NT2/D1 (cell line): ENCODE results near the gene COG2.

Experiments
- DNase-seq: peaks from one replicate; pipeline ENCODE4 v3.0.0-alpha.2; 2011; ENCODE audit warnings: low read depth, low spot score
- H3K27me3 ChIP-seq: 2 replicates; pipeline ENCODE4 v1.6.0; 2011; ENCODE audit warnings: mild to moderate bottlenecking; ENCODE audit not compliant: insufficient read length, insufficient read depth
- H3K36me3 ChIP-seq: 2 replicates; pipeline ENCODE4 v1.6.1; 2011; ENCODE audit warnings: mild to moderate bottlenecking, low read length, mixed read lengths; ENCODE audit not compliant: insufficient read depth, insufficient read length
- H3K4me1 ChIP-seq: 2 replicates; pipeline ENCODE4 v1.5.1; 2011; ENCODE audit not compliant: insufficient read depth, insufficient read length
- H3K4me3 ChIP-seq: 2 replicates; pipeline ENCODE4 v1.5.1; 2011; ENCODE audit warnings: low read depth; ENCODE audit not compliant: insufficient read length
- H3K9ac ChIP-seq: 2 replicates; pipeline ENCODE4 v1.6.0; 2011; ENCODE audit warnings: low read depth; ENCODE audit not compliant: insufficient read length
- H3K9me3 ChIP-seq: 2 replicates; pipeline ENCODE4 v1.5.1; 2011; ENCODE audit warnings: mild to moderate bottlenecking, low read length; ENCODE audit not compliant: insufficient read depth
- SUZ12 ChIP-seq: IDR thresholded peaks from 2 replicates; pipeline ENCODE4 v1.6.1; 2011; ENCODE audit not compliant: insufficient read length, insufficient read depth; ENCODE audit errors: extremely low read depth
- YY1 ChIP-seq: IDR thresholded peaks from 2 replicates; pipeline ENCODE4 v1.6.1; 2011; ENCODE audit not compliant: insufficient read length, insufficient read depth
- ZNF274 ChIP-seq: IDR thresholded peaks from 2 replicates; pipeline ENCODE4 v1.6.1; 2011; ENCODE audit warnings: mild to moderate bottlenecking, low read depth, low read length

COG2 gene

DNA sequence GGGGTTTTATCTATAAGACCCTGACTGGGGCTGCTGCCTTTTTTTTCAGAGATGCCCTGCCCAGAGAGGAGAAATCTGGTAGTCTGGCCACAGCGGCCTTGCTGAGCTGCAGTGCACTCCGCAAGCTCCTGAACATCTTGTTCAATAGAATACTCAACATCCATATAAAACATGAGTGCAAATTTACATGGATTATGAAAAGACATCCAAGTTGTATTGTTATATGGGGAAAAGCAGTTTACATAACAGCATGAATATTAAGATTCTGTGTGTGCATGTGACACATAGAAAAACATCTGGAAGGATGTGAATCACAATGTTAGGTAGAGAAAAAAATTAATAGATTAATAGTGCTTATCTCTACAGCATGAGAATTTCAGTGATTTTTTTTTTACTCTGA, 16.4 kb downstream of the COG2 start:
- DNase-seq, result no peak
- Histone ChIP-seq H3K9me3 (no peaks in the 10 kb centered on the region), H3K9ac (no peak overlapping the region), H3K4me1 (no peaks in the 10 kb centered on the region), H3K4me3 (no peak overlapping the region), H3K27me3 (no peaks in the 10 kb centered on the region), H3K36me3 (peaks cover 33% of the 10 kb centered on the region)
- TF ChIP-seq SUZ12 (no peak), YY1 (no peak), ZNF274 (no peak)

DNA sequence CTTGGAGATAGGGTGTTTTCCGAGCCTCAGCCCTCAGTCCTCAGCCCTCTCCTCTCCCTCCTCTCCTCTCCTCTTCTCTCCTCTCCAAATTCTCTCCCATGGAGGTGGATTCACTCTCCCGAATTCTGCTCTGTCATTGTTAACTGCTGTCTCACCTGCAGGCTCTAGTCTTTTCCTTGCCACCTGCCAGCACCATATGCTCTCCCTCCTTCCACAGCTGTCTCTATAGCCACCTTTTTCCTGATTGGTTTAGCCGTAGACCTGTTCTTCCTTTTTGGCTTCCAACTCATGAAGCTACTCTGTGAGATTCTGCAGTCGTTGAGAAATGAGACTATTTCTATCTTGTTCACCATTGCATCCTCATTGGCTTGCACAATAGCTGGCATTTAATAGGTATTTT, 19.7 kb downstream of the COG2 start:
- Histone ChIP-seq H3K4me1 (no peaks in the 10 kb centered on the region), H3K9me3 (no peaks in the 10 kb centered on the region), H3K36me3 (peaks cover 64% of the 10 kb centered on the region), H3K9ac (no peak overlapping the region), H3K4me3 (no peak overlapping the region), H3K27me3 (no peaks in the 10 kb centered on the region)
- DNase-seq, result no peak
- no peak for TF ChIP-seq YY1
- no peak for TF ChIP-seq ZNF274
- TF ChIP-seq SUZ12, result no peak

DNA sequence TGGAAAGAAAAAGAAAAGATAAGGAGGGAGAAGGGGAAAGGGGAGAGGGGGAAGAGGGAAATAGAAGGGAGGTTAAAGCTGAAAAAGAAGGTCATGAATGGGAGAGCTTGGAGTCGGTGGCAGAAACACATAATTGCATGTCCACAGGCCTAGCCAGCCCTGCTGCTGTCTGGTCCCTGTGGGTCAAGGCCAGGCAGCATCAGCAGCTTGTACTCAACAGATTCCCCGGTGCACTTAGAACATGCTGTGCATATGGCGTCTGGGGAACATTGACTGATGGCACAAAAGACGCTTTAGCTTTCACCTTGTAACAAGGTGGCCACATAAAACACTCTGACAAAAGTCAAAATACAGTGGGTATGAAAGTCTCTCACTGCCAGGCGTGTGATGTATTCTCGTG, 25.9 kb downstream of the COG2 start:
- TF ChIP-seq ZNF274 (no peak), YY1 (no peak), SUZ12 (no peak)
- no peak overlapping the region for H3K9ac ChIP-seq
- H3K9me3 ChIP-seq, result no peaks in the 10 kb centered on the region
- no peak for DNase-seq
- peaks cover 89% of the 10 kb centered on the region for H3K36me3 ChIP-seq
- no peaks in the 10 kb centered on the region for H3K27me3 ChIP-seq
- H3K4me3 ChIP-seq, result no peak overlapping the region
- no peaks in the 10 kb centered on the region for H3K4me1 ChIP-seq

- TF ChIP-seq SUZ12 (no peak), ZNF274 (no peak), YY1 (no peak)
- DNase-seq, result no peak
- Histone ChIP-seq H3K9ac (no peak overlapping the region), H3K9me3 (no peaks in the 10 kb centered on the region), H3K4me3 (no peak overlapping the region), H3K4me1 (no peaks in the 10 kb centered on the region), H3K36me3 (peaks cover 88% of the 10 kb centered on the region), H3K27me3 (no peaks in the 10 kb centered on the region)
Observed at GRCh38 chr1:230669543-230669942, 27.3 kb downstream of the COG2 start.

DNA sequence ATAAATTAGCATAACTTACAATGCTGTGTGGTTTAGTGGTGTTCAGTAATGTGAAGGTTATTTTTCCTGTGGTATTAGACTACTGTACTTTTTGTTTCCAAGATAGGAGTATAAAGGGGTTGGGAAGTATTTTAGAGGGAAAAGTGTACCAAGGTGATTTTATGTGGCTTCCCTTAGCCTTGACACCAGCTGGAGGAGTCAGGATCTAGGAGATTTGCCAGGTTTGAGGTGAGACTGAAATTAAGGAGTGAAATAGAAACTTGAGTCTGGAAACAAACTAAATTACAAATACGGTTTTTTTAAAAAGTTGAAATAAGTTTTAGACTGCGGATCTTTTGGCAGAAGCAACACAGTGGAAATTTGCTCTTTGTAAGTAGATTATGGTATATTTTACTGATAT, 32.3 kb downstream of the COG2 start:
- no peak for TF ChIP-seq YY1
- no peak for TF ChIP-seq SUZ12
- no peak for TF ChIP-seq ZNF274
- Histone ChIP-seq H3K4me1 (no peaks in the 10 kb centered on the region), H3K27me3 (no peaks in the 10 kb centered on the region), H3K9me3 (no peaks in the 10 kb centered on the region), H3K36me3 (peaks cover 83% of the 10 kb centered on the region), H3K9ac (no peak overlapping the region), H3K4me3 (no peak overlapping the region)
- no peak for DNase-seq

DNA sequence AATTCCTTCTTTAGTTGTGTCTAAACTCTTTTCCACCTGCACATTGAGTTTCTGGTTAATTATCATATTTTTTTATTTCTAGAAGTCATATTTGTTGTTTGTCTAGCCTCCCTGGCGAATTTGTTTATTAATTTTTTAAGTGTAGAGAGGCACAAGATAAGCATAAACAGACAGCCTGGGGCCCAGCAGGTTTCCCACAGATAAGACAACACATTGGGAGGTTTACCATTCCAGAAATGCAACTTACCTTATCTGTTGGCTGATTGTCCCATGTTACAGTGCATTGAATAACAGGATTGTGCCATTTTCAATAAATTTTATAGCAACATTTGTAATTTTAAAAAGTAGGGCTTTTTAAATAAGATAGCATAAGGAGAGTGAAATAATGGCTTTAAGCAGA, 34.9 kb downstream of the COG2 start:
- no peak overlapping the region for H3K4me3 ChIP-seq
- H3K9ac ChIP-seq, result no peak overlapping the region
- no peaks in the 10 kb centered on the region for H3K4me1 ChIP-seq
- DNase-seq, result no peak
- H3K9me3 ChIP-seq, result no peaks in the 10 kb centered on the region
- no peaks in the 10 kb centered on the region for H3K27me3 ChIP-seq
- no peak for TF ChIP-seq YY1
- no peak for TF ChIP-seq ZNF274
- no peak for TF ChIP-seq SUZ12
- H3K36me3 ChIP-seq, result peaks cover 76% of the 10 kb centered on the region

GRCh38 chr1:230679192-230679591, 36.9 kb downstream of the COG2 start:
- TF ChIP-seq YY1 (no peak), SUZ12 (no peak), ZNF274 (no peak)
- Histone ChIP-seq H3K4me1 (no peaks in the 10 kb centered on the region), H3K36me3 (peaks cover 72% of the 10 kb centered on the region), H3K9ac (no peak overlapping the region), H3K4me3 (no peak overlapping the region), H3K27me3 (no peaks in the 10 kb centered on the region), H3K9me3 (no peaks in the 10 kb centered on the region)
- DNase-seq, result no peak

DNA sequence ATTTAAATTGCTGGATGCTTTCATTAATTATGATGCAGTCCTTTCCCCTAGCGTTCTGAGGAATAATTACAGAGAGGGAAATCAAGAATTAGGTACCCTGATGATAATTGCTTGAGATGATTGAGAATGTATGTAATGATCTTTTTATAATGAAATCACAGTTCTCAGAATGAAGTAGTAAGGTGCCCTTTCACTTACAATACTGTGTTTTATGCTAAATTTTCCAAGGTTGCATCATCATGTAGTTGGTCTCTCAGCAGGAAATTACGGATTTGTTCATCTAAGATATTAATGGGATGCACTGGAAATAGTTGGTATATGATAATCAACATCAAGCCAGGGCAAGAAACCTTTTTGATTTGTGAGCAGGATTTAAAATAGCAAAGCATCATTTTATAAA, 37.5 kb downstream of the COG2 start:
- H3K9ac ChIP-seq, result no peak overlapping the region
- DNase-seq, result no peak
- H3K4me3 ChIP-seq, result no peak overlapping the region
- H3K27me3 ChIP-seq, result no peaks in the 10 kb centered on the region
- no peaks in the 10 kb centered on the region for H3K9me3 ChIP-seq
- H3K36me3 ChIP-seq, result peaks cover 72% of the 10 kb centered on the region
- no peaks in the 10 kb centered on the region for H3K4me1 ChIP-seq
- TF ChIP-seq YY1 (no peak), ZNF274 (no peak), SUZ12 (no peak)
